Memory B cell (primary cell): ENCODE data around the gene BRF1.

ENCODE experiments used
- ATAC-seq: fragments of 150-1000 bp; cut with Tn5 transposase; 2 replicates; pipeline ENCODE4 v1.10.0; 2021; ENCODE audit warnings: low read depth, mild to moderate bottlenecking, moderate library complexity
- DNase-seq, 2 donors: peaks; one replicate each; pipeline ENCODE4 v3.0.0; 2022; ENCODE audit warnings: low spot score in 2 of 2
- H3K27ac Mint-ChIP-seq: one replicate; pipeline ENCODE4 v1.8.0; 2022; ENCODE audit warnings: mild to moderate bottlenecking, moderate library complexity, mixed read lengths
- H3K27me3 Mint-ChIP-seq: one replicate; pipeline ENCODE4 v1.8.0; 2022; ENCODE audit warnings: mixed read lengths
- H3K36me3 Mint-ChIP-seq: one replicate; pipeline ENCODE4 v1.8.0; 2022; ENCODE audit warnings: mild to moderate bottlenecking, mixed read lengths
- H3K4me1 Mint-ChIP-seq: one replicate; pipeline ENCODE4 v1.8.0; 2022; ENCODE audit warnings: mixed read lengths
- H3K4me3 Mint-ChIP-seq: one replicate; pipeline ENCODE4 v1.8.0; 2022; ENCODE audit warnings: mild to moderate bottlenecking, moderate library complexity, mixed read lengths
- H3K9me3 Mint-ChIP-seq: one replicate; pipeline ENCODE4 v1.8.0; 2022; ENCODE audit warnings: mixed read lengths

The BRF1 gene

DNA sequence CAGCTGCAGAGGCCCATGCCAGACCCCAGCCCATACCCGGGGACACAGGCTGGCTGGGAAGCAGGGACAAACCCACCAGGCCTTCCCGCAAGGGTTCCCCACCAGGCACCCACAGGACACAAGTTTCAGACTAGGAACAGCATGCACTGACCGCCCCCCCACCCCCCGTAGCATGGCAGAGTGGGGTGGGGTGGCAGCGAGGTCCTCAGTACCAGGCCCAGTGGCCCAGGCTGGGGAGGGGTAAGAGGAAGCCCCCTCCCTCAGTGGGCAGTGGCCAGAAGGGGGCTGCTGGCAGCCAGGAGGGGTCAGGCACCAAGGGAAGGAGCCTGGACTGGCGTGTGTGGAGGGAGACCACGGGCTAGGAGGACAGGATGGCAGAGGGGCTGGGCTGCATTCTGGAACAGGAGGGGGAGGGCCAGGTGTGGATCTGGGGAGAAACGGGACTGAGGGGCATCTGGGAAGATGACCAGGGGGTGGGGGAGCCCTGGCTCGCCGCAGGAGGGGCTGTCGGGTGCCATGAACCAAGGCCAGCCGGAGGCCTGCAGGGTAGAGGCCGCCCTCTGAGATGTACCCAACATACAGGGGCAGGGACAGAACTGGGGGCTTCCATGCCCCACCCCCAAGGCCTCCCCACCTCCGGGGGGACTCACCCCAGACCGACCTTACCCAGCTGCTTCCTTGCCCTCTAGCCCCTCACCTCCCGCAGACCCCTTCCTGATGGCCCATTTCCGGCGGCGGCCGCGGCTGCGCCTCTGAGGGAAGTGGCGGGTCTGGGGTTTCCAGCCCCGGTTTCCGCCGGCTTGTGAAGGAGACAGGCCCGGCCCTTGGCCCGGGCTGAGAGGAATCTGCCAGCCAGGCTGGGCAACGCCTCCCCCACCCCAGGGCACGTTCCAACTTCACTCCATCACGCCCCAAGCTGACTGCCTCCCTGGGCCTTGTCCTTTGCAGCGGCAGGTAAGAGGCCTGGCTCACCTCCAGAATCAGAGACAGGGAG is 126.6 kb downstream of the BRF1 start:
- Mint-ChIP-seq H3K4me1 (peaks cover 11% of the 10 kb centered on the region), H3K27me3 (peaks cover 7% of the 10 kb centered on the region), H3K9me3 (no peaks in the 10 kb centered on the region), H3K4me3 (no peak overlapping the region), H3K27ac (no peak overlapping the region), H3K36me3 (no peaks in the 10 kb centered on the region)
- ATAC-seq, result peak; percentile 75
- no peak for DNase-seq

DNA sequence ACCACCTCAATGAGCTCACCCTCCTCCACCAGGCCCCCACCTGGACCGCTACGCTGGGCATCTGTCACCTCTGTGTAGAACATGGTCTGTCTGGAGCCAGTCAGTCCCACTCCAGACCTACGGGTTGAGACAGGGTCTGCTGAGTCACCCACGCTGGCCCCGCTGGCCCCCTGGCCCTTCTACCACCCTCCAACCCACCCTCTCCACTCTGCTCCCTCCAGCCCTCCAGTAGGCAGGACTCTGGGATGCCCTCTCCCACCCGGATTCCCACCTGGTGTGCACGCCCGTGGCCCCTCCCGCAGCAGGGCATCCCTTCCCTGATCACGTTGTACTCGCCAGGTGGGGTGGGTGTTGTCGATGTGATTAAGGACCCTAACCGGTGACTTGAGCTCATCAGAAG is 127.7 kb downstream of the BRF1 start:
- Mint-ChIP-seq H3K4me1 (peaks cover 11% of the 10 kb centered on the region), H3K27ac (no peak overlapping the region), H3K36me3 (no peaks in the 10 kb centered on the region), H3K9me3 (no peaks in the 10 kb centered on the region), H3K4me3 (no peak overlapping the region), H3K27me3 (peaks cover 8% of the 10 kb centered on the region)
- no peak for ATAC-seq
- DNase-seq, result no peak

DNA sequence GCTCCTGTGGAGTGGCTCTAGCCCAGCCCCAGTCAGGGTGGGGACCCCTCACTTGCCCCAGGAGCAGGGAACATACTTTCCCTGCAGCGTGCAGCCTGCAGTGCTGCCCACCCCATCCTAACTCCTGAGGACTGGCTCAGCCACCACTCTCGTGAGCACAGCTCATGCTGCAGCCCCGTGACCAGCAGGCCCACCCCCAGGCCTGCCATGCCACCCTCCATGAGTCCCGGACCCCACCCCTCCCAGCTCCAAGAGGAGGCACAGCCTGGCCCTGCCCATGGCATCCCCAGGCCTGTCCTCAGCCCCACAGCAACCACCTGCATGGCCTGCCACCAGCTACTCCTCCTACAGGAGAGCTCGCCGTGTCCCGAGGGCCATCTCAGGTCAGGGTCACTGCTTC is 128.3 kb downstream of the BRF1 start:
- H3K27me3 Mint-ChIP-seq, result peaks cover 8% of the 10 kb centered on the region
- H3K9me3 Mint-ChIP-seq, result no peaks in the 10 kb centered on the region
- ATAC-seq (no peak), DNase-seq (no peak)
- H3K4me1 Mint-ChIP-seq, result peaks cover 11% of the 10 kb centered on the region
- H3K36me3 Mint-ChIP-seq, result no peaks in the 10 kb centered on the region
- no peak overlapping the region for H3K4me3 Mint-ChIP-seq
- no peak overlapping the region for H3K27ac Mint-ChIP-seq

- H3K4me1 Mint-ChIP-seq, result peaks cover 11% of the 10 kb centered on the region
- ATAC-seq, result no peak
- peaks cover 8% of the 10 kb centered on the region for H3K27me3 Mint-ChIP-seq
- no peak for DNase-seq
- H3K9me3 Mint-ChIP-seq, result no peaks in the 10 kb centered on the region
- no peaks in the 10 kb centered on the region for H3K36me3 Mint-ChIP-seq
- H3K4me3 Mint-ChIP-seq, result no peak overlapping the region
- no peak overlapping the region for H3K27ac Mint-ChIP-seq
These were observed 129.7 kb downstream of the BRF1 start for GRCh38 chr14:105171004-105171673.

- H3K27ac Mint-ChIP-seq, result no peak overlapping the region
- no peaks in the 10 kb centered on the region for H3K36me3 Mint-ChIP-seq
- peak overlapping the region; percentile 80 for H3K4me3 Mint-ChIP-seq
- H3K9me3 Mint-ChIP-seq, result no peaks in the 10 kb centered on the region
- no peak for ATAC-seq
- no peak for DNase-seq
- peaks cover 8% of the 10 kb centered on the region for H3K27me3 Mint-ChIP-seq
- peaks cover 15% of the 10 kb centered on the region for H3K4me1 Mint-ChIP-seq
These were observed 130.8 kb downstream of the BRF1 start for GRCh38 chr14:105169776-105170655.

DNA sequence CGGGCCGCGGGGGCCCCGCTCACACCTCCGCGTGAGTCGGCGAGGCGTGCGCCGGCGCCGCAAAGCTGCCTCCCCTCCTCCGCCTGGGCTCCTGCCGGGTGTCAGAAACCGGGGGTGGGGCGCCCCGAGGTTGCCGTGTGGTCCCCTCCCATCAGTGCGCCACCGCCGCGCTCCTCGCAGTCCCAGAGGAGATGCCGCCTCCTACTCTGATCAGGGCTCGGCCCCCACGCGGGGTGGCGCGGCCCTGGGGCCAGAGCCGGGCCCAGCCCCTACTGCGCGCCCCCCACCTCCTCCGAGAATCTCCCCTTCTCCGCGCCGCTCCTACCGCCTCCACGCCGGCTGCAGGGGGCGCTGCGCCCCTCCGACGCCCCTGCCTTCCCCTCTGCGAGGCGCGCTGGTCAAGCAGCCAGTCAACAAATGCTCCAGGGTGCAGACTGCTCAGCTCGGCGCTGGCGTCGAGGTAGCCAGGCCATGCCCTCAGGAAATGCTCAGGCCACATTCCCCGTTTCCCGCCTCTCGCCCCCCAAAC is 131.8 kb downstream of the BRF1 start:
- Mint-ChIP-seq H3K9me3 (no peaks in the 10 kb centered on the region), H3K36me3 (no peaks in the 10 kb centered on the region), H3K27me3 (peaks cover 8% of the 10 kb centered on the region), H3K27ac (no peak overlapping the region), H3K4me3 (peak overlapping the region; percentile 79), H3K4me1 (peaks cover 14% of the 10 kb centered on the region)
- DNase-seq, result no peak
- ATAC-seq, result peak; percentile 39

GRCh38 chr14:105168496-105168978 is 132.3 kb downstream of the BRF1 start, which contains the start of gene JAG2:
JAG2 (minus strand) TSS chr14:105168776; CDS start chr14:105168420, 356 bp downstream.
- H3K27me3 Mint-ChIP-seq, result peaks cover 8% of the 10 kb centered on the region
- no peak within 1 kb of the TSS for H3K27ac Mint-ChIP-seq
- no peak for DNase-seq
- no peaks in the 10 kb centered on the region for H3K9me3 Mint-ChIP-seq
- H3K4me3 Mint-ChIP-seq, result peak within 1 kb of the TSS; percentile 80
- H3K4me1 Mint-ChIP-seq, result peaks cover 13% of the 10 kb centered on the region
- peak; percentile 50 for ATAC-seq
- H3K36me3 Mint-ChIP-seq, result no peaks in the 10 kb centered on the region

DNA sequence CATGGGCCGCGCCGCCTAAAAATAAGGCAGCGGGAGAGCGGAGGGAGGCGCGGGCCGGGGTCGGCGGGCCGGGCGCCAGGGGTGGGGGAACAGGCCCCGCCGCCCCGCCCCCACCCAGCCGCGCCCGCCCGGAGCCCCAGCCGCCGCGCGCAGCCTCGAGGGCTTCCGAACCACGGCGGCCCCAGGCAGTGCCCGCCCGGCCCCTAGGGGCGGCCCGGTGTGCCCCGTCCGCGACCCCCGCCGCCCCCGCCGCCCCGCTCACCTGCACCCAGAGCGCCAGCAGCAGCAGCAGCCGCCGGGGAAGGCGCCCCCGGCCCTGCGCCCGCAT is 132.7 kb downstream of the BRF1 start:
- Mint-ChIP-seq H3K27me3 (peaks cover 8% of the 10 kb centered on the region), H3K4me3 (peak overlapping the region; percentile 55), H3K4me1 (peaks cover 13% of the 10 kb centered on the region), H3K9me3 (no peaks in the 10 kb centered on the region), H3K36me3 (no peaks in the 10 kb centered on the region), H3K27ac (no peak overlapping the region)
- DNase-seq (no peak), ATAC-seq (no peak)

GRCh38 chr14:105167303-105168092 is 133.3 kb downstream of the BRF1 start:
- H3K36me3 Mint-ChIP-seq, result no peaks in the 10 kb centered on the region
- H3K27ac Mint-ChIP-seq, result no peak overlapping the region
- peaks cover 13% of the 10 kb centered on the region for H3K4me1 Mint-ChIP-seq
- peak overlapping the region; percentile 55 for H3K4me3 Mint-ChIP-seq
- H3K27me3 Mint-ChIP-seq, result peaks cover 8% of the 10 kb centered on the region
- DNase-seq (no peak), ATAC-seq (peak; percentile 24)
- H3K9me3 Mint-ChIP-seq, result no peaks in the 10 kb centered on the region

DNA sequence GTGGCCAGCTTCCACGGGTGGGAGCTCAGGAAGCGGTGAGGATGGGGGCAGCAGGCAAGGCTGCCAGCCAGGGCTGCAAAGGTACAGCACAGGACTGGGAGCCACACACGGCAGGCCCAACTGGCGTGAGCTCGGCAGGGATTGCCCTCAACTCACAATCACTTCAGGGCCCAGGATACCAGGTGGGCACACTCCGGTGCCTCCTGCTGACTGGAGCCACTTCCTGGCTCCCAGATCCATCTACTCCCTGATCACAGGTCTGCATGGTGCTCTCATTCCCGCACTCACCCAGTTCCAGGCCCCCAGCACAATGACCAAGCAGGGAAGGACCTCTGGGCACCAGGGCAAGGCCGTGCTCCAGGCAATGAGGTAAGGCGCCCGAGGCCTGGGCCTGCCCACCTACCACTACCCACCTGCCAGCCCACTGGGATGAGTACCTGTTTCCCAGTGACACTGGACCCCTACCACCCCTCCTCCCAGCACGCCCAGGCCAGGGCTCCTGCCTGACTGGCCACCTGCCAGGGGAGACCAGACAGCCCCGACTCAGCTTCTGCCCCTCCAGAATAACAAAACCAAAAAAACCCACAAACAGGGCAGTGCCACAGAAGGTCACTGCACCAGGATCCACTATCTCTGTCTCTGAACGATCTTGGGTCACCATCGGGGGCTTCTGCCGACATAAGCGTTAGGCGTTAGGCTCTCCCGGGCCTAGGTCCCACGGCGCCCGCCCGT is 134.1 kb downstream of the BRF1 start:
- peaks cover 11% of the 10 kb centered on the region for H3K4me1 Mint-ChIP-seq
- no peak for ATAC-seq
- no peak overlapping the region for H3K27ac Mint-ChIP-seq
- no peaks in the 10 kb centered on the region for H3K9me3 Mint-ChIP-seq
- no peaks in the 10 kb centered on the region for H3K36me3 Mint-ChIP-seq
- peaks cover 8% of the 10 kb centered on the region for H3K27me3 Mint-ChIP-seq
- no peak for DNase-seq
- H3K4me3 Mint-ChIP-seq, result peak overlapping the region; percentile 49

- Mint-ChIP-seq H3K4me3 (no peak overlapping the region), H3K36me3 (no peaks in the 10 kb centered on the region), H3K9me3 (no peaks in the 10 kb centered on the region), H3K27ac (no peak overlapping the region), H3K4me1 (peaks cover 11% of the 10 kb centered on the region), H3K27me3 (peaks cover 9% of the 10 kb centered on the region)
- ATAC-seq (no peak), DNase-seq (no peak)
These were observed 134.9 kb downstream of the BRF1 start for GRCh38 chr14:105165761-105166485.

DNA sequence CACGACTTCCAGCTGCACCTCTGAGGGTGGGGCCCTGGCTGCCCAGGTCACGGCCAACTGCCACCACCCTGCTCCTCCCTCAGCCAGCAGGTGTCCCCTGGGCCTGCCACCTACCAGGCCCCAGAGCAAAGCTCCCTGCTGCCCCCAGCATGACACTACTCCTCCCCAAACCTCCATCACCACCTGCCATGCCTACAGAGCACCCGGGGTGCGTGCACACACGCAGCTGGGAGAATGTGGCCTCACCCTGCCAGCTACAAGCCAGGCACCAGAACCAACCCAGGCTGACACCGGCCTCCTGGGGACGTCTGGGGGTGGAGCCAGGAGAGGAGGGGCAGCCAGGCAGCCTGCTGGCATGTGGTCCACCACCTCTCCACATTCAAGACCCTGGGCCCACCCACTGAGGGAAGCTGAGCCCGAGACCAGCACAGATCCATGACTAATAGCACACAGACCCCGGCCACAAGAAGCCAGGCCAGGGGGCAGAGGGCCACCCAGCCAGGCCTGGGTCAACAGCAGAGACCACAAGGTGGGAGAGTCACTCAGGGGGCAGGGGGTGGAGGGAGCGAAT is 135.6 kb downstream of the BRF1 start:
- Mint-ChIP-seq H3K27ac (no peak overlapping the region), H3K4me1 (peaks cover 13% of the 10 kb centered on the region), H3K27me3 (peaks cover 11% of the 10 kb centered on the region), H3K36me3 (no peaks in the 10 kb centered on the region), H3K4me3 (no peak overlapping the region), H3K9me3 (no peaks in the 10 kb centered on the region)
- no peak for DNase-seq
- ATAC-seq, result peak; percentile 12
